Measurements from ENCODE around the gene RNGTT. TPM values are rescaled to one million over a fixed set of nuclear protein-coding genes. Genes with fewer than 3 reads are reported as not detected.
A peak's percentile ranks its signal among the peaks of the same experiment; 100 is the strongest.
"Not testable (repeated sequence)": the region's sequence is repeated elsewhere in the genome, so short reads cannot be mapped to it uniquely, and the experiment has no call there.

RNGTT gene
- total RNA-seq, 1 donor from 2014 or later, result 9.7 TPM

- DNase-seq (ENCODE audit: low read depth in 2 of 2), result no peak
These were observed 9.3 kb upstream of the RNGTT start for GRCh38 chr6:88972504-88973423.

- DNase-seq (ENCODE audit: low read depth in 2 of 2), result no peak
These were observed 6.9 kb upstream of the RNGTT start for GRCh38 chr6:88970301-88970700.

GRCh38 chr6:88969255-88969654 is 5.8 kb upstream of the RNGTT start:
- not testable (repeated sequence) for DNase-seq (ENCODE audit: low read depth in 2 of 2)

- no peak for DNase-seq (ENCODE audit: low read depth in 2 of 2)
These were observed 4.5 kb upstream of the RNGTT start for GRCh38 chr6:88967891-88968290.

- DNase-seq (ENCODE audit: low read depth in 2 of 2), result no peak
These were observed 2.3 kb upstream of the RNGTT start for GRCh38 chr6:88965691-88966090.

GRCh38 chr6:88964509-88964908 is 1.1 kb upstream of the RNGTT start:
- no peak for DNase-seq (ENCODE audit: low read depth in 2 of 2)

- DNase-seq (ENCODE audit: low read depth in 2 of 2), result no peak
These were observed 4.6 kb downstream of the RNGTT start for GRCh38 chr6:88958842-88959241.

GRCh38 chr6:88953550-88954386 is 9.7 kb downstream of the RNGTT start:
- no peak for DNase-seq (ENCODE audit: low read depth in 2 of 2)

- DNase-seq (ENCODE audit: low read depth in 2 of 2), result peak in 1 of 2 donors; percentile 3
These were observed 11.2 kb downstream of the RNGTT start for GRCh38 chr6:88952065-88952704.

GRCh38 chr6:88945415-88946008 is 17.9 kb downstream of the RNGTT start:
- DNase-seq (ENCODE audit: low read depth in 2 of 2), result no peak

GRCh38 chr6:88933521-88933920 is 29.9 kb downstream of the RNGTT start:
- DNase-seq (ENCODE audit: low read depth in 2 of 2), result no peak

- not testable (repeated sequence) for DNase-seq (ENCODE audit: low read depth in 2 of 2)
These were observed 31.4 kb downstream of the RNGTT start for GRCh38 chr6:88932019-88932418.

- DNase-seq (ENCODE audit: low read depth in 2 of 2), result peak in 1 of 2 donors; percentile 42
These were observed 40.5 kb downstream of the RNGTT start for GRCh38 chr6:88922775-88923548.

- DNase-seq (ENCODE audit: low read depth in 2 of 2), result no peak
These were observed 41.7 kb downstream of the RNGTT start for GRCh38 chr6:88921734-88922133.

- no peak for DNase-seq (ENCODE audit: low read depth in 2 of 2)
These were observed 42.4 kb downstream of the RNGTT start for GRCh38 chr6:88920774-88921733.

GRCh38 chr6:88920088-88920487 is 43.3 kb downstream of the RNGTT start:
- DNase-seq (ENCODE audit: low read depth in 2 of 2), result no peak

GRCh38 chr6:88919032-88919431 is 44.4 kb downstream of the RNGTT start:
- DNase-seq (ENCODE audit: low read depth in 2 of 2), result peak; percentile 1 to 8

GRCh38 chr6:88916615-88917208 is 46.7 kb downstream of the RNGTT start:
- no peak for DNase-seq (ENCODE audit: low read depth in 2 of 2)

All from lung microvascular endothelial cell (primary cell).